Measurements from ENCODE around the gene RNASEH2A. TPM values are rescaled to one million over a fixed set of nuclear protein-coding genes. Genes with fewer than 3 reads are reported as not detected.

RNASEH2A gene
- polyA plus RNA-seq, 2 of the 4 experiments (the other 2 are of a cell fraction) = 37.2 to 45.5 TPM

DNA sequence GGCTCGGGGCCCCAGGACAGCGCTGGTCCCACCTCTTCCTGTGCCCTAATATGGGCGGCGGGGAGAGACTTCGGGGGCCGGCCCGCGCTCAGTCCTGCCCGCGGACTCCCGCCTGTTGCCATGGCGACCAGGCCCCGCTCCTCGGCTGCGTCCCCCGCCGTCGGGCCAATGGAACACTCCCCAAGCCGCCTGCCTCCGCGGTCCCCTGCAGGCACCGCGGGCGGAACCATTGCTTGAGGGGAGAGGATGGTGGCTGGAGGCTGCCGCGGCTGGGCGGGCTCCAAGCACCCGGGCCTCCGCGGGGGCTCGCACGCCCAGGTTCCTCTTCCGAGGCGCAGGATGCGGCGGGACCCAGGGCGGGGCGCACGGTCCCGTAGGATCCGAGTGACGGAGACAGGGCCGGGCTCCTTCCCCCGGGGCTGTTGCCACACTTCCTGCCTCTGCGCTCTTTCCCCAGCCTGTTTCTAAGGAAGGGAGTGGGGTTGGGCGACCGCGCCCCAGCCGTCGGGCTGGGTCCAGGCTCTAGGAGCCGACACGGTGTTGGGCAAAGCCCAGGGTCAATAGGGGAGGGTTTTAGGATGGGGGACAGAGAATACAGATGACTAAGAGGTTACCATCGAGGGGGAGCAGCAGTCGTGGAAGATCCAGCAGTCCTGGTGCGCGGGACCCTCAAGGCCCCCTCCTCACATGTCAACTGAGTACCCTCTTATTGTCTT, 16.3 kb upstream of the RNASEH2A start:
- CTCF ChIA-PET = interaction anchor here (0.8 to 17.4 kb wide), 6 partner anchors 13 to 58 kb away, joined by 3 to 901 read pairs (median 6); partner anchors contain the start of gene HOOK2
- DNase-seq (ENCODE audit: low read depth in 1 of 2, low spot score in 1 of 2) (peak; percentile 71 to 94), ATAC-seq (peak; percentile 51 to 53), FAIRE-seq (no peak)
- POLR2A ChIA-PET = interaction anchor here (1.1 to 6.5 kb wide), 3 partner anchors 12 to 24 kb away, joined by 3 to 122 read pairs (median 24); no protein-coding TSS in a partner anchor
- Histone ChIP-seq H3K4me3 (peak overlapping the region; percentile 92), H3K4me1 (peaks cover 59% of the 10 kb centered on the region), H3K27ac (peak overlapping the region; percentile 96 to 99), H3K4me2 (peak overlapping the region; percentile 99), H3K9me3 (no peaks in the 10 kb centered on the region)
- 1% methylated on average over 12 of the region's 56 CpGs for WGBS (ENCODE audit: missing lambda C conversion rate)
- TF ChIP-seq, protein P1, sequence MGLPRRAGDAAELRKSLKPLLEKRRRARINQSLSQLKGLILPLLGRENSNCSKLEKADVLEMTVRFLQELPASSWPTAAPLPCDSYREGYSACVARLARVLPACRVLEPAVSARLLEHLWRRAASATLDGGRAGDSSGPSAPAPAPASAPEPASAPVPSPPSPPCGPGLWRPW (IDR thresholded peaks at IDR 0.05) = no peak
- TF ChIP-seq, protein P2, sequence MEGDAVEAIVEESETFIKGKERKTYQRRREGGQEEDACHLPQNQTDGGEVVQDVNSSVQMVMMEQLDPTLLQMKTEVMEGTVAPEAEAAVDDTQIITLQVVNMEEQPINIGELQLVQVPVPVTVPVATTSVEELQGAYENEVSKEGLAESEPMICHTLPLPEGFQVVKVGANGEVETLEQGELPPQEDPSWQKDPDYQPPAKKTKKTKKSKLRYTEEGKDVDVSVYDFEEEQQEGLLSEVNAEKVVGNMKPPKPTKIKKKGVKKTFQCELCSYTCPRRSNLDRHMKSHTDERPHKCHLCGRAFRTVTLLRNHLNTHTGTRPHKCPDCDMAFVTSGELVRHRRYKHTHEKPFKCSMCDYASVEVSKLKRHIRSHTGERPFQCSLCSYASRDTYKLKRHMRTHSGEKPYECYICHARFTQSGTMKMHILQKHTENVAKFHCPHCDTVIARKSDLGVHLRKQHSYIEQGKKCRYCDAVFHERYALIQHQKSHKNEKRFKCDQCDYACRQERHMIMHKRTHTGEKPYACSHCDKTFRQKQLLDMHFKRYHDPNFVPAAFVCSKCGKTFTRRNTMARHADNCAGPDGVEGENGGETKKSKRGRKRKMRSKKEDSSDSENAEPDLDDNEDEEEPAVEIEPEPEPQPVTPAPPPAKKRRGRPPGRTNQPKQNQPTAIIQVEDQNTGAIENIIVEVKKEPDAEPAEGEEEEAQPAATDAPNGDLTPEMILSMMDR (IDR thresholded peaks at IDR 0.05) = no peak
- TF ChIP-seq CBX8 (IDR thresholded peaks at IDR 0.05) = no peak
- no peak; the same call in 1 of the 2 replicates for TF ChIP-seq TFCP2L1 (CRISPR knock-in tag; IDR thresholded peaks at IDR 0.05)
- TF ChIP-seq, protein P3, sequence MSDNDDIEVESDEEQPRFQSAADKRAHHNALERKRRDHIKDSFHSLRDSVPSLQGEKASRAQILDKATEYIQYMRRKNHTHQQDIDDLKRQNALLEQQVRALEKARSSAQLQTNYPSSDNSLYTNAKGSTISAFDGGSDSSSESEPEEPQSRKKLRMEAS (IDR thresholded peaks at IDR 0.05) = peak; percentile 57
- TF ChIP-seq ZC3H11A (IDR thresholded peaks at IDR 0.05) = no peak
- no peak for TF ChIP-seq CHD2 (IDR thresholded peaks at IDR 0.05; ENCODE audit: low read length, partially characterized antibody)
- no peak for TF ChIP-seq FOSL2 (IDR thresholded peaks at IDR 0.05)
- peak; percentile 19; the same call in 1 of the 2 replicates for TF ChIP-seq FOSL2 (CRISPR knock-in tag; IDR thresholded peaks at IDR 0.05)
- no peak for TF ChIP-seq HOXA7 (CRISPR knock-in tag; IDR thresholded peaks at IDR 0.05)
- TF ChIP-seq, protein P4, sequence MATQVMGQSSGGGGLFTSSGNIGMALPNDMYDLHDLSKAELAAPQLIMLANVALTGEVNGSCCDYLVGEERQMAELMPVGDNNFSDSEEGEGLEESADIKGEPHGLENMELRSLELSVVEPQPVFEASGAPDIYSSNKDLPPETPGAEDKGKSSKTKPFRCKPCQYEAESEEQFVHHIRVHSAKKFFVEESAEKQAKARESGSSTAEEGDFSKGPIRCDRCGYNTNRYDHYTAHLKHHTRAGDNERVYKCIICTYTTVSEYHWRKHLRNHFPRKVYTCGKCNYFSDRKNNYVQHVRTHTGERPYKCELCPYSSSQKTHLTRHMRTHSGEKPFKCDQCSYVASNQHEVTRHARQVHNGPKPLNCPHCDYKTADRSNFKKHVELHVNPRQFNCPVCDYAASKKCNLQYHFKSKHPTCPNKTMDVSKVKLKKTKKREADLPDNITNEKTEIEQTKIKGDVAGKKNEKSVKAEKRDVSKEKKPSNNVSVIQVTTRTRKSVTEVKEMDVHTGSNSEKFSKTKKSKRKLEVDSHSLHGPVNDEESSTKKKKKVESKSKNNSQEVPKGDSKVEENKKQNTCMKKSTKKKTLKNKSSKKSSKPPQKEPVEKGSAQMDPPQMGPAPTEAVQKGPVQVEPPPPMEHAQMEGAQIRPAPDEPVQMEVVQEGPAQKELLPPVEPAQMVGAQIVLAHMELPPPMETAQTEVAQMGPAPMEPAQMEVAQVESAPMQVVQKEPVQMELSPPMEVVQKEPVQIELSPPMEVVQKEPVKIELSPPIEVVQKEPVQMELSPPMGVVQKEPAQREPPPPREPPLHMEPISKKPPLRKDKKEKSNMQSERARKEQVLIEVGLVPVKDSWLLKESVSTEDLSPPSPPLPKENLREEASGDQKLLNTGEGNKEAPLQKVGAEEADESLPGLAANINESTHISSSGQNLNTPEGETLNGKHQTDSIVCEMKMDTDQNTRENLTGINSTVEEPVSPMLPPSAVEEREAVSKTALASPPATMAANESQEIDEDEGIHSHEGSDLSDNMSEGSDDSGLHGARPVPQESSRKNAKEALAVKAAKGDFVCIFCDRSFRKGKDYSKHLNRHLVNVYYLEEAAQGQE (IDR thresholded peaks at IDR 0.05) = no peak
- TF ChIP-seq CHD4 (IDR thresholded peaks at IDR 0.05; ENCODE audit: borderline replicate concordance) = no peak
- no peak for TF ChIP-seq TP53 (CRISPR knock-in tag; IDR thresholded peaks at IDR 0.05)
- 0 out of 2 replicates have a peak, but pooled peaks have one; percentile 35 for TF ChIP-seq HOXB5 (CRISPR knock-in tag; IDR thresholded peaks at IDR 0.05)
- TF ChIP-seq EHF (CRISPR knock-in tag; IDR thresholded peaks at IDR 0.05) = no peak
- no peak for TF ChIP-seq RCOR1 (IDR thresholded peaks at IDR 0.05; ENCODE audit: low read depth, low read length)
- TF ChIP-seq NPAS2 (CRISPR knock-in tag; IDR thresholded peaks at IDR 0.05; ENCODE audit: borderline replicate concordance) = no peak
- TF ChIP-seq MYC (IDR thresholded peaks at IDR 0.05; ENCODE audit: borderline replicate concordance, low read length) = 0 out of 2 replicates have a peak, but pooled peaks have one; percentile 45
- no peak for TF ChIP-seq MAFK (IDR thresholded peaks at IDR 0.05; ENCODE audit: partially characterized antibody)
- no peak for TF ChIP-seq HOXB13 (CRISPR knock-in tag; IDR thresholded peaks at IDR 0.05; ENCODE audit: low read depth)
- no peak for TF ChIP-seq KDM1A (IDR thresholded peaks at IDR 0.05; ENCODE audit: low read depth)
- 0 out of 2 replicates have a peak, but pooled peaks have one; percentile 9 for TF ChIP-seq POLR2A (IDR thresholded peaks at IDR 0.05; ENCODE audit: low read length)
- no peak for TF ChIP-seq SMC3 (IDR thresholded peaks at IDR 0.05)
- TF ChIP-seq POLR2AphosphoS2 (conservative IDR thresholded peaks at IDR 0.05; ENCODE audit: low read length) = no peak
- TF ChIP-seq, protein P5, sequence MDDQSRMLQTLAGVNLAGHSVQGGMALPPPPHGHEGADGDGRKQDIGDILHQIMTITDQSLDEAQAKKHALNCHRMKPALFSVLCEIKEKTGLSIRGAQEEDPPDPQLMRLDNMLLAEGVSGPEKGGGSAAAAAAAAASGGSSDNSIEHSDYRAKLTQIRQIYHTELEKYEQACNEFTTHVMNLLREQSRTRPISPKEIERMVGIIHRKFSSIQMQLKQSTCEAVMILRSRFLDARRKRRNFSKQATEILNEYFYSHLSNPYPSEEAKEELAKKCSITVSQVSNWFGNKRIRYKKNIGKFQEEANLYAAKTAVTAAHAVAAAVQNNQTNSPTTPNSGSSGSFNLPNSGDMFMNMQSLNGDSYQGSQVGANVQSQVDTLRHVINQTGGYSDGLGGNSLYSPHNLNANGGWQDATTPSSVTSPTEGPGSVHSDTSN (IDR thresholded peaks at IDR 0.05) = no peak
- TF ChIP-seq CBX2 (IDR thresholded peaks at IDR 0.05; ENCODE audit: borderline replicate concordance, low read depth) = no peak
- no peak for TF ChIP-seq RNF2 (IDR thresholded peaks at IDR 0.05; ENCODE audit: borderline replicate concordance, low read depth)
- TF ChIP-seq FOSB (CRISPR knock-in tag; IDR thresholded peaks at IDR 0.05) = no peak
- TF ChIP-seq, protein P6, sequence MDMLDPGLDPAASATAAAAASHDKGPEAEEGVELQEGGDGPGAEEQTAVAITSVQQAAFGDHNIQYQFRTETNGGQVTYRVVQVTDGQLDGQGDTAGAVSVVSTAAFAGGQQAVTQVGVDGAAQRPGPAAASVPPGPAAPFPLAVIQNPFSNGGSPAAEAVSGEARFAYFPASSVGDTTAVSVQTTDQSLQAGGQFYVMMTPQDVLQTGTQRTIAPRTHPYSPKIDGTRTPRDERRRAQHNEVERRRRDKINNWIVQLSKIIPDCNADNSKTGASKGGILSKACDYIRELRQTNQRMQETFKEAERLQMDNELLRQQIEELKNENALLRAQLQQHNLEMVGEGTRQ (IDR thresholded peaks at IDR 0.05) = no peak
- no peak for TF ChIP-seq HDAC2 (IDR thresholded peaks at IDR 0.05)
- no peak for TF ChIP-seq FOXS1 (CRISPR knock-in tag; IDR thresholded peaks at IDR 0.05)
- no peak for TF ChIP-seq NFE2L2 (conservative IDR thresholded peaks at IDR 0.05; ENCODE audit: low read length)
- TF ChIP-seq JUN (IDR thresholded peaks at IDR 0.05) = peak in 1 of 2 experiments; percentile 40; a peak in 2 of 5 replicates
- TF ChIP-seq EP300 (IDR thresholded peaks at IDR 0.05) = 0 out of 5 replicates have a peak, but pooled peaks of 1 of the 2 experiments have one; percentile 10
- no peak for TF ChIP-seq JUNB (IDR thresholded peaks at IDR 0.05)
- no peak for TF ChIP-seq EHMT2 (IDR thresholded peaks at IDR 0.05; ENCODE audit: low read depth)
